Neural progenitor cell (in vitro differentiated cells): Measurements from ENCODE around the gene SLC9A3. TPM values are rescaled to one million over a fixed set of nuclear protein-coding genes. Genes with fewer than 3 reads are reported as not detected.

Experiments used
- DNase-seq: peaks from one replicate; pipeline ENCODE4 v3.0.0-alpha.2; 2016; ENCODE audit warnings: low spot score
- H2AFZ ChIP-seq: fragments of 200-600 bp; sonication (generic); replicated peaks from 2 replicates; pipeline ENCODE4 v1.6.1; 2016; ENCODE audit warnings: antibody characterized with exemption
- H3F3A ChIP-seq: fragments of 200-600 bp; sonication (generic); 2 replicates; pipeline ENCODE4 v1.6.1; 2016; ENCODE audit warnings: antibody characterized with exemption, low read depth
- H3K27ac ChIP-seq: fragments of 200-600 bp; sonication (generic); 2 replicates; pipeline ENCODE4 v1.5.1; 2016; ENCODE audit warnings: mild to moderate bottlenecking
- H3K27me3 ChIP-seq: fragments of 200-600 bp; sonication (generic); 2 replicates; pipeline ENCODE4 v1.6.1; 2016; ENCODE audit warnings: mild to moderate bottlenecking, moderate library complexity
- H3K36me3 ChIP-seq: fragments of 200-600 bp; sonication (generic); 2 replicates; pipeline ENCODE4 v1.5.1; 2016
- H3K4me1 ChIP-seq: fragments of 200-600 bp; sonication (generic); 2 replicates; pipeline ENCODE4 v1.6.1; 2016; ENCODE audit warnings: mixed run types
- H3K4me2 ChIP-seq: fragments of 200-600 bp; sonication (generic); 2 replicates; pipeline ENCODE4 v1.6.1; 2016
- H3K4me3 ChIP-seq: fragments of 200-600 bp; sonication (generic); 2 replicates; pipeline ENCODE4 v1.5.1; 2016
- H3K79me2 ChIP-seq: fragments of 200-600 bp; sonication (generic); 2 replicates; pipeline ENCODE4 v1.6.1; 2016; ENCODE audit warnings: low read depth
- H3K9ac ChIP-seq: fragments of 200-600 bp; sonication (generic); 2 replicates; pipeline ENCODE4 v1.6.1; 2016
- H3K9me3 ChIP-seq: fragments of 200-600 bp; sonication (generic); 2 replicates; pipeline ENCODE4 v1.5.1; 2016; ENCODE audit warnings: low read depth
- H4K20me1 ChIP-seq: fragments of 200-600 bp; sonication (generic); 2 replicates; pipeline ENCODE4 v1.6.1; 2016; ENCODE audit warnings: low read depth
- H3K27ac Mint-ChIP-seq: 3 replicates; pipeline ENCODE4 v1.8.0; 2021; ENCODE audit warnings: mixed read lengths
- H3K27me3 Mint-ChIP-seq: 2 replicates; pipeline ENCODE4 v1.8.0; 2022; ENCODE audit warnings: low read depth, mild to moderate bottlenecking, inconsistent platforms, moderate library complexity, mixed read lengths; ENCODE audit not compliant: insufficient read depth
- H3K36me3 Mint-ChIP-seq: 3 replicates; pipeline ENCODE4 v1.8.0; 2021; ENCODE audit warnings: mixed read lengths
- H3K4me1 Mint-ChIP-seq: 3 replicates; pipeline ENCODE4 v1.8.0; 2021; ENCODE audit warnings: mixed read lengths
- H3K4me3 Mint-ChIP-seq: 3 replicates; pipeline ENCODE4 v1.8.0; 2021; ENCODE audit warnings: mild to moderate bottlenecking, moderate library complexity, mixed read lengths
- H3K9me3 Mint-ChIP-seq: 3 replicates; pipeline ENCODE4 v1.8.0; 2020; ENCODE audit warnings: mixed read lengths
- CTCF ChIP-seq: fragments of 200-600 bp; sonication (generic); IDR thresholded peaks from 2 replicates; pipeline ENCODE4 v1.5.1; 2017; ENCODE audit warnings: antibody characterized with exemption, mild to moderate bottlenecking
- EZH2 ChIP-seq: fragments of 200-600 bp; sonication (generic); IDR thresholded peaks from 2 replicates; pipeline ENCODE4 v1.6.1; 2017; ENCODE audit warnings: antibody characterized with exemption, mild to moderate bottlenecking, moderate library complexity
- EZH2phosphoT487 ChIP-seq: fragments of 200-600 bp; sonication (generic); IDR thresholded peaks from 2 replicates; pipeline ENCODE4 v1.6.1; 2017; ENCODE audit warnings: antibody characterized with exemption
- total RNA-seq: library from RNA; depleted of rRNA; stranded (reverse); fragments of >200 nt; gene quantifications from 2 replicates; pipeline ENCODE4 v1.2.3, GENCODE V29; 2015; ENCODE audit warnings: low replicate concordance

Gene SLC9A3
- total RNA-seq, 1 donor from 2014 or later, result 1.4 TPM

GRCh38 chr5:551406-551805, 27.2 kb upstream of the SLC9A3 start:
- Histone ChIP-seq H3K9me3 (no peaks in the 10 kb centered on the region), H4K20me1 (no peaks in the 10 kb centered on the region), H3F3A (peaks cover 6% of the 10 kb centered on the region), H3K9ac (no peak overlapping the region), H3K36me3 (no peaks in the 10 kb centered on the region), H3K4me2 (no peak overlapping the region), H3K79me2 (no peaks in the 10 kb centered on the region), H3K4me3 (no peak overlapping the region), H3K27me3 (peaks cover 51% of the 10 kb centered on the region), H3K27ac (no peak overlapping the region), H2AFZ (no peak overlapping the region), H3K4me1 (no peaks in the 10 kb centered on the region)
- no peak overlapping the region for H3K4me3 Mint-ChIP-seq
- peaks cover 5% of the 10 kb centered on the region for H3K4me1 Mint-ChIP-seq
- no peak for DNase-seq
- H3K36me3 Mint-ChIP-seq, result no peaks in the 10 kb centered on the region
- H3K27ac Mint-ChIP-seq, result no peak overlapping the region
- peaks cover 12% of the 10 kb centered on the region for H3K9me3 Mint-ChIP-seq
- TF ChIP-seq EZH2phosphoT487, result no peak
- no peak for TF ChIP-seq CTCF
- TF ChIP-seq EZH2, result no peak
- H3K27me3 Mint-ChIP-seq, result peaks cover 10% of the 10 kb centered on the region

GRCh38 chr5:549229-549628, 25.0 kb upstream of the SLC9A3 start:
- no peak for TF ChIP-seq EZH2
- TF ChIP-seq CTCF, result no peak
- no peak for TF ChIP-seq EZH2phosphoT487
- H3K27me3 Mint-ChIP-seq, result peaks cover 10% of the 10 kb centered on the region

GRCh38 chr5:548256-548655, 24.0 kb upstream of the SLC9A3 start:
- H2AFZ ChIP-seq, result peak overlapping the region; percentile 50
- no peak overlapping the region for H3K4me3 ChIP-seq
- no peaks in the 10 kb centered on the region for H3K79me2 ChIP-seq
- peaks cover 5% of the 10 kb centered on the region for H3K4me1 Mint-ChIP-seq
- H3F3A ChIP-seq, result no peaks in the 10 kb centered on the region
- no peak for DNase-seq
- no peaks in the 10 kb centered on the region for H4K20me1 ChIP-seq
- H3K36me3 ChIP-seq, result no peaks in the 10 kb centered on the region
- H3K4me1 ChIP-seq, result no peaks in the 10 kb centered on the region
- no peak overlapping the region for H3K4me3 Mint-ChIP-seq
- no peak overlapping the region for H3K27ac ChIP-seq
- no peaks in the 10 kb centered on the region for H3K9me3 ChIP-seq
- H3K27me3 ChIP-seq, result peaks cover 44% of the 10 kb centered on the region
- H3K36me3 Mint-ChIP-seq, result no peaks in the 10 kb centered on the region
- no peak overlapping the region for H3K4me2 ChIP-seq
- peaks cover 6% of the 10 kb centered on the region for H3K27me3 Mint-ChIP-seq
- no peak overlapping the region for H3K9ac ChIP-seq
- no peak overlapping the region for H3K27ac Mint-ChIP-seq
- H3K9me3 Mint-ChIP-seq, result peaks cover 4% of the 10 kb centered on the region
- TF ChIP-seq EZH2phosphoT487, result no peak
- no peak for TF ChIP-seq CTCF
- TF ChIP-seq EZH2, result no peak

More at GRCh38 chr5:549229-549628, 25.0 kb upstream of the SLC9A3 start:
- Histone ChIP-seq H3K9ac (no peak overlapping the region), H2AFZ (no peak overlapping the region), H3F3A (peaks cover 6% of the 10 kb centered on the region), H3K9me3 (no peaks in the 10 kb centered on the region), H3K27me3 (peaks cover 51% of the 10 kb centered on the region), H3K4me3 (no peak overlapping the region), H3K27ac (no peak overlapping the region), H4K20me1 (no peaks in the 10 kb centered on the region), H3K36me3 (no peaks in the 10 kb centered on the region), H3K4me2 (no peak overlapping the region), H3K4me1 (no peaks in the 10 kb centered on the region), H3K79me2 (no peaks in the 10 kb centered on the region)
- Mint-ChIP-seq H3K27ac (no peak overlapping the region), H3K4me3 (no peak overlapping the region), H3K9me3 (peaks cover 10% of the 10 kb centered on the region), H3K4me1 (peaks cover 5% of the 10 kb centered on the region), H3K36me3 (no peaks in the 10 kb centered on the region)
- DNase-seq, result no peak
